Tibial artery (tissue), 4 donors: ENCODE data around the gene ACO2.

Experiments
- DNase-seq, 2 donors: peaks; one replicate each; pipeline ENCODE4 v3.0.0-alpha.2; 2019
- H3K27ac ChIP-seq, 2 donors: fragments of 200-600 bp; sonication (generic) in 1 of 2; 1 replicate in 1 of 2; 2 replicates in 1 of 2; pipeline ENCODE4 v1.5.1; 2018 to 2019; ENCODE audit warnings: mild to moderate bottlenecking in 1 of 2
- H3K27me3 ChIP-seq, 2 donors: fragments of 200-600 bp; sonication (generic) in 1 of 2; one replicate each; pipeline versions ENCODE4 v1.5.1 to v1.6.0; 2016 to 2019
- H3K36me3 ChIP-seq, 3 donors: fragments of 200-600 bp; sonication (generic) in 2 of 3; one replicate each; pipeline ENCODE4 v1.5.1; 2016 to 2019; ENCODE audit warnings: mild to moderate bottlenecking in 2 of 3
- H3K4me1 ChIP-seq, 4 donors: fragments of 200-600 bp; sonication (generic) in 2 of 4; 1 replicate in 3 of 4; 2 replicates in 1 of 4; pipeline ENCODE4 v1.5.1; 2016 to 2019
- H3K4me3 ChIP-seq, 2 donors: fragments of 200-600 bp; sonication (generic) in 1 of 2; 1 replicate in 1 of 2; 2 replicates in 1 of 2; pipeline ENCODE4 v1.5.1; 2018 to 2019; ENCODE audit warnings: mild to moderate bottlenecking in 2 of 2
- H3K9me3 ChIP-seq, 3 donors: fragments of 200-600 bp; sonication (generic) in 1 of 3; one replicate each; pipeline ENCODE4 v1.5.1; 2016 to 2019
- intact Hi-C: fragments of 100-400 bp; cut with DNase I; formaldehyde crosslinking; loops from one replicate; pipeline ENCODE4 v1.15.0; 2023; ENCODE audit warnings: low total_unique reads
- TF ChIP-seq, protein P1 (sequence below), 2 experiments: fragments of 200-600 bp in 1 of 2; fragments of 450-650 bp in 1 of 2; IDR thresholded peaks; one replicate each; pipeline ENCODE4 v1.5.1; 2017 to 2019; ENCODE audit warnings: antibody characterized with exemption in 2 of 2, mild to moderate bottlenecking in 1 of 2, moderate library complexity in 1 of 2

The ACO2 gene

DNA sequence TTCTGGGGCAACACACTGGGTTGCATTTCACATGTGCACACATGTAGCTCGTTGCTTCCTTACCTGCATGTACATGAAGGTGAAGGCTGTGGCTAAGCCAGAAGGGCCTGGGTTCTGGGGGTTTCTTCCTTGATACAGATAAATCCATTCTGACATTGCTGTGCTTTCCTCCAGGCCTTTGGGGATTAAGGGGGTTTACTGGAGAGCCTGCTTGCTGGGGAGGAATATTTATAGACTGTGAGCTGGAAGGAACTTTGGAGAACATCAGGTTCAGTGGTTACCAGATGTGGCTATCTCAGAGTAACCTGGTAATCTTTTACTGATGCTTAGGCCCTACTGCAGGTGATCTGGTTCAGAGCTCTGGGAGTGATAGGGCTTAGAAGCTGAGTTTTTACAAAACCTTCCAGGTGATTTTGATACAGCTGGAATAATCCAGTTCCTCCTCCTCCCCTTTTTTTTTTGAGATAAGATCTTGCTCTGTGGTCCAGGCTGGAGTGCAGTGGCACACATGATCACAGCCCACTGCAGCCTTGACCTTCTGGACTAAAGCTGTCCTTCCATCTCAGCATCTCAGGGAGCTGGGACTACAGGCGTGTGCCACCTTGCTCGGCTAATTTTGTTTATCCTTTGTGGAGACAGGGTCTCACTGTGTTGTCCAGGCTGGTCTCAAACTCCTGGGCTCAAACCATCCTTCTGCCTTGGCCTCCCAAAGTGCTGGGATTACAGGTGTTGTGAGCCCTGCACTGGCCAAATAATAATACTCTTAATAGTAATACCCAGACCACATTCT lies 19.9 kb downstream of the ACO2 start:
- Histone ChIP-seq H3K27me3 (no peaks in the 10 kb centered on the region), H3K27ac (peak overlapping the region; percentile 11 to 14), H3K9me3 (no peaks in the 10 kb centered on the region), H3K4me3 (no peak overlapping the region), H3K36me3 (no peaks in the 10 kb centered on the region), H3K4me1 (peaks cover 0 to 64% (median 30%) of the 10 kb centered on the region in 4 donors)
- intact Hi-C loops, result loop anchor here (10.0 kb wide), 1 partner anchor 1956 kb away; no protein-coding TSS in a partner anchor
- DNase-seq, result no peak
- TF ChIP-seq, protein P1, sequence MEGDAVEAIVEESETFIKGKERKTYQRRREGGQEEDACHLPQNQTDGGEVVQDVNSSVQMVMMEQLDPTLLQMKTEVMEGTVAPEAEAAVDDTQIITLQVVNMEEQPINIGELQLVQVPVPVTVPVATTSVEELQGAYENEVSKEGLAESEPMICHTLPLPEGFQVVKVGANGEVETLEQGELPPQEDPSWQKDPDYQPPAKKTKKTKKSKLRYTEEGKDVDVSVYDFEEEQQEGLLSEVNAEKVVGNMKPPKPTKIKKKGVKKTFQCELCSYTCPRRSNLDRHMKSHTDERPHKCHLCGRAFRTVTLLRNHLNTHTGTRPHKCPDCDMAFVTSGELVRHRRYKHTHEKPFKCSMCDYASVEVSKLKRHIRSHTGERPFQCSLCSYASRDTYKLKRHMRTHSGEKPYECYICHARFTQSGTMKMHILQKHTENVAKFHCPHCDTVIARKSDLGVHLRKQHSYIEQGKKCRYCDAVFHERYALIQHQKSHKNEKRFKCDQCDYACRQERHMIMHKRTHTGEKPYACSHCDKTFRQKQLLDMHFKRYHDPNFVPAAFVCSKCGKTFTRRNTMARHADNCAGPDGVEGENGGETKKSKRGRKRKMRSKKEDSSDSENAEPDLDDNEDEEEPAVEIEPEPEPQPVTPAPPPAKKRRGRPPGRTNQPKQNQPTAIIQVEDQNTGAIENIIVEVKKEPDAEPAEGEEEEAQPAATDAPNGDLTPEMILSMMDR (IDR thresholded peaks at IDR 0.05), result no peak

DNA sequence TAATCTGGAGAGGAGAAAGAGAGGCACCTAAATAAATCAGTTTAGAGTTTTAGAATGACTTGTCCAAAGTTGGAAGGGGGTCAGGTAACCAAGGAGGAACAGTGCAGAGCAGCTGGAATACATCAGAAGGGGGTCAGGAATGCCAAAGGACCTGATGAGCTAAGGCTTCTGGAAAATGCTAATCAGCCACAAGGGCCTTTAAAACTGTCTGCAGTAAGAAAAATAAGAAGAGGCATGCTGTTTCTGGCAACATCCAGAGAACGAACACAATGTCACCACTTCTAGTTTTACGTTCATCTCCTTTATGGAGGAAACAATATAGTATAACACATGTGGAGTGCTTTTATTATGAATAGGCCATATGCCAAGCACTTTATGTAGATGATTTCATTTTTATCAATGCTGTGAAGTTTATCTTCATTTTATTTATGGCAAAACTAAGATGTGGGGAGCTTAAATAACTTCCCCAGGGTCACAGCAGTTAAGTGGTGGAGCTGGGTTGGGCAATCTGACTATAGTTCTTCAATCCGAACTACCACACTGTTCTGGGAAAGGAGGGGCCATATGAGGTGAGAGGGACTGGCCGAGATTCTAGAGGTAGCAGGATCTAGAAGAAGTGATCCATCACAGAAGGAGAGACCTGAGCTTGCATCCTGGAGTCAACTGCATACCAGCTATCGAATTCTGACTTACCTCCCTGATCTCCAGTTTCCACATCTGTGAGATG lies 22.6 kb downstream of the ACO2 start:
- no peaks in the 10 kb centered on the region for H3K9me3 ChIP-seq
- intact Hi-C loops, result no loop called here
- no peaks in the 10 kb centered on the region for H3K27me3 ChIP-seq
- TF ChIP-seq, protein P1 (IDR thresholded peaks at IDR 0.05), result no peak
- peaks cover 0 to 9% (median 0%) of the 10 kb centered on the region in 3 donors for H3K36me3 ChIP-seq
- H3K27ac ChIP-seq, result peak overlapping the region; percentile 29 to 51
- H3K4me1 ChIP-seq, result peaks cover 0 to 47% (median 29%) of the 10 kb centered on the region in 4 donors
- DNase-seq, result no peak
- H3K4me3 ChIP-seq, result no peak overlapping the region

DNA sequence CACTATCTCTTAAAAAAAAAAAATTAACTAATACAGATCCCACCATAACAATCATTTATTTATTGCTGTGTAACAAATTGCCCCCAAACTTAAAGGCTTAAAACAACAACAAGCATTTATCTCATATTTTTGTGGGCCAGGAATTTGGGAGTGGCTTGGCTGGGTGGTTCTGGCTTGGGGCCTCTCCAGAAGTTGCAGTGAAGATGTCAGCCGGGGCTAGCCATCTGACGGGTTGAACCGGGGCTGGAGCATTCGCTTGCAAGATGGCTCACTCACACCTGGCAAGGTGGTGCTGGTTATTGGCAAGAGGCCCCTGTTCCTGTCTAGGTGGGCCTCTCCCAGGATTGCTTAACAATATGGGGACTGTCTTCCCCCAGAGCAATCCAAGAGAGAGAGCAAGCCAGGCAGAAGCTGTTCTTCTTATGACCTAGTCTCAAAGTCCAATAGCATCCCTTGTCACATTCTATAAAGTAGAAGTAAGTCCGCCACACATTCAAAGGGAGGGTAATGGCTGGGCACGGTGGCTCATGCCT lies 29.5 kb downstream of the ACO2 start:
- no peaks in the 10 kb centered on the region for H3K27me3 ChIP-seq
- no peak for DNase-seq
- TF ChIP-seq, protein P1 (IDR thresholded peaks at IDR 0.05), result no peak
- intact Hi-C loops, result no loop called here
- H3K9me3 ChIP-seq, result no peaks in the 10 kb centered on the region
- H3K36me3 ChIP-seq, result peaks cover 16 to 43% (median 30%) of the 10 kb centered on the region in 3 donors
- no peak overlapping the region for H3K4me3 ChIP-seq
- peaks cover 0 to 17% (median 6%) of the 10 kb centered on the region in 4 donors for H3K4me1 ChIP-seq
- H3K27ac ChIP-seq, result no peak overlapping the region

DNA sequence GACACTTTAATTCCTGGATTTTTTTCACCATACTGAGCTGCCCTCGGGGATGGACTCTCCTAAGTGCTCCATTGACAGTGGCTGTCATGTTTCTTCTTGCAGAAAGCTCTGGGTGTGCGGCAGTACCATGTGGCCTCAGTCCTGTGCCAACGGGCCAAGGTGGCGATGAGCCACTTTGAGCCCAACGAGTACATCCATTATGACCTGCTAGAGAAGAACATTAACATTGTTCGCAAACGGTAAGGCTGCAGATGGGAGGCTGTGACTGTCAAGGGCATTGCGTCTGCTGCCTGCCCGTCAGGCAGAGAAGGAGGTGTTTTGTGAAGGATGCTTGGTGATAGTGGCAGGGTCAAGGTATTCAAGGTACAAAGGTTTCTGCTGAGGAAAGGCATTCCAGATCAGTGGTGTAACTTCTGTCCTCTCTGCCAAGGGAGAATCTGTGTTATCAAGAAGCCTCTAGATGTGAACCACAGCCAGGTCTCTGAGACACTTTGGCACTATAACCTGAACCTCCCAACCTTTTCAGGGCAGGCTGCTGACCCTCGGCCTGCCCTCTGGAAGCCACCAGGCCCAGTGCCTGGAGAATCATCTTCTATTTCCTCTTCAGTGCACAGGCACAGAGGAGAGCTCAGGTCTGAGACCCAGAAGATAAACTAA lies 30.8 kb downstream of the ACO2 start:
- TF ChIP-seq, protein P1 (IDR thresholded peaks at IDR 0.05), result no peak
- no peaks in the 10 kb centered on the region for H3K27me3 ChIP-seq
- H3K9me3 ChIP-seq, result no peaks in the 10 kb centered on the region
- peaks cover 0 to 30% (median 17%) of the 10 kb centered on the region in 4 donors for H3K4me1 ChIP-seq
- peaks cover 16 to 43% (median 30%) of the 10 kb centered on the region in 3 donors for H3K36me3 ChIP-seq
- DNase-seq, result no peak
- H3K27ac ChIP-seq, result no peak overlapping the region
- intact Hi-C loops, result no loop called here
- no peak overlapping the region for H3K4me3 ChIP-seq

DNA sequence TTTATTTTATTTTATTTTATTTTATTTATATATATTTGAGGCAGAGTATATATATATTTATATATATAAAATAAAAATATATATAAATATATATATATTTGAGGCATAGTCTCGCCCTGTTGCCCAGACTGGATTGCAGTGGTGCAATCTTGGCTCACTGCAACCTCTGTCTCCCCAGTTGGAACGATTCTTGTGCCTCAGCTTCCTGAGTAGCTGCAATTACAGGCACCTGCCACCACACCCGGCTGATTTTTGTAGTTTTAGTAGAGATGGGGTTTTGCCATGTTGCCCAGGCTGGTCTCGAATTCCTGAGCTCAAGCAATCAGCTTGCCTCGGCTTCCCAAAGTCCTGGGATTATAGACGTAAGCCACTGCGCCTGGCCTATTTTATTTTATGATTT lies 31.4 kb downstream of the ACO2 start:
- H3K27ac ChIP-seq, result no peak overlapping the region
- peaks cover 16 to 43% (median 30%) of the 10 kb centered on the region in 3 donors for H3K36me3 ChIP-seq
- H3K4me3 ChIP-seq, result no peak overlapping the region
- H3K9me3 ChIP-seq, result no peaks in the 10 kb centered on the region
- DNase-seq, result no peak
- intact Hi-C loops, result no loop called here
- TF ChIP-seq, protein P1 (IDR thresholded peaks at IDR 0.05), result no peak
- H3K27me3 ChIP-seq, result no peaks in the 10 kb centered on the region
- peaks cover 0 to 35% (median 22%) of the 10 kb centered on the region in 4 donors for H3K4me1 ChIP-seq
